NOMO-1 treated with dmso at 0.1 percent for 144 hours (cell line): ENCODE data around the gene PKHD1.

Experiments
- DNase-seq: peaks from one replicate; lab custom pipeline; 2025; ENCODE audit not compliant: unreplicated experiment; lab: John Stamatoyannopoulos, UW

PKHD1 gene

GRCh38 chr6:51633424-51633823 lies 454.0 kb downstream of the PKHD1 start:
- DNase-seq = no peak

- no peak for DNase-seq
Measured at GRCh38 chr6:51630011-51630410, 457.4 kb downstream of the PKHD1 start.

- no peak for DNase-seq
Measured at GRCh38 chr6:51626391-51626790, 461.0 kb downstream of the PKHD1 start.

GRCh38 chr6:51625566-51625965 lies 461.8 kb downstream of the PKHD1 start:
- no peak for DNase-seq

- DNase-seq = no peak
Measured at GRCh38 chr6:51620971-51621370, 466.4 kb downstream of the PKHD1 start.

GRCh38 chr6:51619042-51619799 lies 468.2 kb downstream of the PKHD1 start:
- no peak for DNase-seq

- no peak for DNase-seq
Measured at GRCh38 chr6:51618563-51618962, 468.9 kb downstream of the PKHD1 start.

GRCh38 chr6:51617751-51618150 lies 469.7 kb downstream of the PKHD1 start:
- DNase-seq = no peak

- DNase-seq = no peak
Measured at GRCh38 chr6:51616243-51616642, 471.2 kb downstream of the PKHD1 start.

GRCh38 chr6:51614725-51615124 lies 472.7 kb downstream of the PKHD1 start:
- no peak for DNase-seq

GRCh38 chr6:51613558-51613957 lies 473.9 kb downstream of the PKHD1 start:
- DNase-seq = no peak

- no peak for DNase-seq
Measured at GRCh38 chr6:51608932-51609331, 478.5 kb downstream of the PKHD1 start.

GRCh38 chr6:51608383-51608782 lies 479.0 kb downstream of the PKHD1 start:
- DNase-seq = no peak

GRCh38 chr6:51600514-51600913 lies 486.9 kb downstream of the PKHD1 start:
- DNase-seq = no peak

- no peak for DNase-seq
Measured at GRCh38 chr6:51598171-51598570, 489.2 kb downstream of the PKHD1 start.

- no peak for DNase-seq
Measured at GRCh38 chr6:51594981-51595380, 492.4 kb downstream of the PKHD1 start.

GRCh38 chr6:51585264-51585663 lies 502.1 kb downstream of the PKHD1 start:
- DNase-seq = no peak

- no peak for DNase-seq
Measured at GRCh38 chr6:51584163-51584562, 503.2 kb downstream of the PKHD1 start.

GRCh38 chr6:51578994-51579393 lies 508.4 kb downstream of the PKHD1 start:
- DNase-seq = no peak

- no peak for DNase-seq
Measured at GRCh38 chr6:51578362-51578761, 509.1 kb downstream of the PKHD1 start.

GRCh38 chr6:51574040-51574439 lies 513.4 kb downstream of the PKHD1 start:
- DNase-seq = no peak

- no peak for DNase-seq
Measured at GRCh38 chr6:51571168-51571567, 516.2 kb downstream of the PKHD1 start.
